HG02870 (cell line): ENCODE data around the gene PELI1.

ENCODE experiments used
- ATAC-seq: cut with Tn5 transposase; IDR thresholded peaks from one replicate; pipeline ENCODE4 v1.9.1; 2021; ENCODE audit warnings: mild to moderate bottlenecking, moderate library complexity; ENCODE audit not compliant: unreplicated experiment

PELI1 gene, protein sequence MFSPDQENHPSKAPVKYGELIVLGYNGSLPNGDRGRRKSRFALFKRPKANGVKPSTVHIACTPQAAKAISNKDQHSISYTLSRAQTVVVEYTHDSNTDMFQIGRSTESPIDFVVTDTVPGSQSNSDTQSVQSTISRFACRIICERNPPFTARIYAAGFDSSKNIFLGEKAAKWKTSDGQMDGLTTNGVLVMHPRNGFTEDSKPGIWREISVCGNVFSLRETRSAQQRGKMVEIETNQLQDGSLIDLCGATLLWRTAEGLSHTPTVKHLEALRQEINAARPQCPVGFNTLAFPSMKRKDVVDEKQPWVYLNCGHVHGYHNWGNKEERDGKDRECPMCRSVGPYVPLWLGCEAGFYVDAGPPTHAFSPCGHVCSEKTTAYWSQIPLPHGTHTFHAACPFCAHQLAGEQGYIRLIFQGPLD

DNA sequence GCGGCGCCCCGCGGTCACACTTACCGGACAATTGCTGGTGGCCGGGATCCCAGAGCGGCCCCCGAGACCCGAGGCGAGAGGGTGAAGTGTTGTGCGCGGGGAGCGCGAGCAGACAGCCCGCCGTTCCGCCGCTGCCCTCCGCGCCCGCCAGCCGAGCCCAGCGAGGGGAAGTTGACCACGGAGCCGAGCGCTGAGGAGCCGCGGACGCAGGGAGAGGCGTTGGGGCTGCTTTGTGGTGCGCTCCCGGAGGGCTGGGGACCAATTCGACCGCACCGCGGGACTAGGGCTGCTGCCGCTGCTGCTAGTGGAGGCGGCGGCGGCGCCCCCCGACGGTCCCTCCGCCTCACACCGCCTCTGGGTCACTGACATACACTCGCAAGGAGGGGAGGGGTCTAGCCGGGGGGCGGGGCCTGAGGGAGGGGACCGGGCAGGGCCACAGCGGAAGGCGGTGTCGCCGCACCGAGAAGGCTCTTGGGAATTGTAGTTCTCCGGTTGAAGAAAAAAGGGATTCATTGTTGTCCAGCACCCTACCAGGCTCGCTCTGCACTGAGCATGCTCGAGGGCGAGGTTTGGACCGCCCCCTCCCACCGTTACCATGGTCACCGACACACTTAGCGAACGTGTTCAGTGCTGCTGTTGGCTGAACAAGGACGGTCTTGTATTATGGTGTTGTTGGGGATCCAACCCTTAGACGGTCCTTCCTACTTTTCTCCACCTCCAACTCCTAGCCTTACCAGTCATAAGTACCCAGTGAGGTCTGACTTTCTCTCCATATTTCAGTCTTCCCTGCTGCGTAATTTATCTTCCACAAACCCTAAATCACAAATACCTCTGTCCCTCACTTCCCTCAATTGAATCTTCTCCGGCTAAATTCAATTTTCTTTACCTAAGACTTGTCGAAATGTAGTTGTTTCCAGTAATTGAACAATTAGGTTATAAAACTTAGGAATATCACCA lies at the start of gene PELI1:
TSS of gene PELI1 (minus strand) at position 364 of the 957 bp plus-strand sequence. CDS start 36,110 bp downstream, outside the sequence.
- peak; percentile 80 for ATAC-seq

DNA sequence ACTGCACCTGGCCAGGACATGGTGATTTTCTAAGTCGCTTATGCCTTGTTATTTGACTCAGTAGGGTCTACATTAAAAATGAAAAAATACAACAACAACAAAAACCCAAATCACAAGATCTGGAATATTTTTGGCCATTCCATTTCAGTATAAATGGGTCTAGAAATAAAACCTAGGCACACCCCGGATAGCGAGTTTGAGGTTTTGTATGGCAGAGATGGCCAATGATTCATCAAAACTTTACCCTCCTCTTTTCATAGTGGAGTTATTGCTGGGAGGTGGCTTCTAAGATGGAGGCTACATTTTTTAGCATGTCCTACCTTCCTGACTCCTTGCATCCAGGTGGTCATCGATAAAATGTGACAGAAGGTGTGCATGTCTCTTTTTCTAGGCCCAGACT lies 49.3 kb upstream of the PELI1 start:
- no peak for ATAC-seq

DNA sequence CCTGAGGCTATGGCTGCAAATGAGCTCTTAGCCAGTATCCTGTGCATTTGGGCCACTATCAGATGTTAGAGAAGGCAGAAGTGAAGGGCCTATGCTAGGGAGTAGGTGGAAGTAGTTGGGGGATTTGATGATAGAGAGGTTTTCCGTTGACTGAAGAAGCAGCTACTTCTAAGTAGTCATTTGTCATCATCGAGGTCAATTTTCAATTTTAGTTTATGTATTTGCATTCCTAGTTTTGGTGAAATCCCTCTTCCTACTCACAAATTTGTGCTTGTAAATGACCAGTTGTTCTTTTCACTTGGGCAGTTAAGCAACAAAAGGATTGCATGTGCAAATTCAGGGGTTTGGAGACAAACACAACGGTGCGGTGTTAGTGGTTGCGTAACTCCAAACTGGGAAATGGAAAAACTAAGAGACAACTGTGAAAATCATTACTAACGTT lies 48.5 kb upstream of the PELI1 start:
- ATAC-seq = peak; percentile 47

DNA sequence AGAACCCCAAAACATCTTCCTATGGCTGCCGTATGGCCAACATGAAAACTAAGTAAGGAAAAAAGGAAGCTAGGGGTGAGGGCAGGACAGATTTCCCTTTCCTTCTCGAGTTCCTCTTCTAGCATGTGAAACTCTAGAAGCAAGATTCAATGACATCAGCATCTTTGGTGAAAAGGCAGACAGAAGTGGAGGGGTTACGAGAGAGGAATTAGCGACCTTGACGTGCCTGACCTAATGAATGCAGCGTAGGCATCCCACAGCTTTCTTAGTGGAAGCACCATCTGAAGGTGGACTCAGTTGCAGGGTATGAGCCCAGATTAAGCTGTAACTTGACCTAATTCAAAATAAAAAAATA lies 47.9 kb upstream of the PELI1 start:
- peak; percentile 45 for ATAC-seq

DNA sequence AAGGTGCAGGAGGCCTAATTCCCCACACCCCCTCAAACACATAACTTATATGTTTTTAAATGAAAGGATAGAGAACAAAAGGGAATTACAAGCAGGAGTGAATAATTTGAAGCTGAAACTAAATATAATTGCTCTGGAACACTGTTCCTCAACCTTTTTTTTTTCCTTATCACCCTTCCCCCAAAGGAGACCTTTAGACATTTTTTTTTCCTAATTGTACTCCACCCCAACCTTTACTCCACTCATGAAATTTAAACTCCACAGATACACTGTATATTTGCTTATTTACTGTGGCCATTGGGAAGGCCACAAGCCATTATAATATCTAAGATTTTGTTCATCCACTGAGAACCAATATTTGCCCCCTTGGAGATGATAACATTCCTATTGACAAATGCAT lies 45.4 kb upstream of the PELI1 start:
- ATAC-seq = no peak

DNA sequence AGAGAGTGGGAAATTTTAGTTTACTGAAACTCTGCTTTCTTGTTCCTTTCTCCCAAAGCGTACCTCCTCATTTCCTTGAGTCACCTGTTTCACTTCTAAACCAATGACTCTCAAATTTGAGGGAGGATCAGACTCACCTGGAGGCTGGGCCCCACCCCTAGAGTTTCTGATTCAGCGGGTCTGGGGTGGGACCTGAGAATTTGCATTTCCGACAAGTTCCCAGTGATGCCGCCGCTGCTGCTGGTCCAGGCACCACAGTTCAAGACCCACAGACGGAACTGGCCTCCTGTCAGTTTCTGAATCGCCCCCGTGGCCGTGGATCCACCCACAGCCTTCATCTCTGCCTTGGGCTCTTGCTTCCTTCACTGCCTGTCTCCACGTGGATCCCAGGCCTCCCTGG lies 44.9 kb upstream of the PELI1 start:
- ATAC-seq = no peak

DNA sequence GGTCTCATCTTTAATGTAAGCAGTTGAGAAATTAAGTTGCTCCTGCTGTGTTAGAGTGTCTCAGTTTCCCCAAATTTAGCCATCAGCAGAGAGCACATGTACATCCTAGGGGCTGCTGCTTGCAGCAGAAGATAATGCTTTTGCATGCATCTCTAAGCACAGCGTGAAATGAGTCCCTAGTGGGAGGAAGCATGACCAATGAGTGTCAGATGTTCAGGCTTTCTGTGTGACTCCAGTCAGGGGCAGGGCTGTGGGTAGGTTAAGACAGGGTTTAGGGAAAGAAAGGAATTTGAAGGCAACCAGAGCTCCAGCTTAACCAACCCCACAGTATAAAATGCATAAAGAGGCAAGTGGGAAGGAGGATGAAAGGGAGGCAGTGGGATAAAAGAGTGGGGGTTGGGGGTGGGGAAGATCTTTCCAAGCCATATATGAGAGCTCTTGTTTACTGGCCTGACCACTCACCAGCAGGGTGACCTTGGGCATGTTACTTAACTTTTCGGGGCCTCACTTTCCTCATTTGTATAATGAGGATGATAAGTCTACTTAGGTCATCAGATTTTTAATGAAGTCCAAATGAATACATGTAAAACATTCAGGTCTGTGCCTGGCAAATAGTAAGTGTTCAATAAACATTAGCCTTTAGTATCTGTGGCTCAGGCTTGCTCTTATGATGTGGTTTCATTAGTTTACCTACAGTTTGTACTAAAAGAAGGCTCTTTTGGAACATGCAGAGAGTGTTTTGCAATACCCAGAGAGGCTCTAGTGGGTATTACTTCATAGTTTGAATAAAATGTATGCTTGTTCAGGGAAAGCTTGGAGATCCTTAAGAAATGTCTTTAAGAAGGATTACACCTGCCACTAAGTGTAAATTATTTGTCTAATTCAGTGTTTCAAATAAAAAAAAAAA lies 42.7 kb upstream of the PELI1 start:
- no peak for ATAC-seq

DNA sequence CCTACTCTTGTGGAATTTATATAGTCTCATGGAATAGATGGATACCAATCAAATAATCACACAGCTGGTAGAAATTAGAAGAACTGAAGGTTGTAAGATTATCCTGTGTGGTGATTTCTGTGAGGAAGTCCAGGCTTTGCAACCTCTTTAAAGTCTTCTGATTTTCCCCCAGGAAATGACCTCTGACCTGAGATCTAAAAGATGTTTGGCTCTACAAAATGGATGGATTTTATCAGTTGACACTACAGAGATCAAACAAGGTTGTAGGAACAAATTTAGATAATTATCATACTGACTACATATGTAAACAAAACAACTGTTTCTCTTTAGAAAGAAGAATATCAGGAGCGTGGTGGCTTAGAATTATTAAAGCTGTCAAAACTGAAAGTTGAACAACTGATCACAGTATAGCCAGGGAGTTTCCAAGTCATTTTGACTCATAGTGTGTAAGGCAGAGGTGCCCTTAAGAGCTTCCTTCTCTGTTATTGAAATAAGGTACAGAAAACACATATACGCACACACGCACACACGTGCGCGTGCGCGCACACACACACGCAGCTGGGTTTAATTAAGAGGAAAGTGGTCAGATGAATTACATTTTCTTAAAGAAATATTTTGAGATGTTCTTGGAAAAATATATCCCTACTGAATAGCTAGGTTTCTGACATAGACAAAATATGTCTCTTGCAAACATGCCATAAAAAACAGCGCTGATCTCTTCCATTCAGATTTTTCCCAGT lies 35.5 kb upstream of the PELI1 start:
- ATAC-seq = peak; percentile 96

DNA sequence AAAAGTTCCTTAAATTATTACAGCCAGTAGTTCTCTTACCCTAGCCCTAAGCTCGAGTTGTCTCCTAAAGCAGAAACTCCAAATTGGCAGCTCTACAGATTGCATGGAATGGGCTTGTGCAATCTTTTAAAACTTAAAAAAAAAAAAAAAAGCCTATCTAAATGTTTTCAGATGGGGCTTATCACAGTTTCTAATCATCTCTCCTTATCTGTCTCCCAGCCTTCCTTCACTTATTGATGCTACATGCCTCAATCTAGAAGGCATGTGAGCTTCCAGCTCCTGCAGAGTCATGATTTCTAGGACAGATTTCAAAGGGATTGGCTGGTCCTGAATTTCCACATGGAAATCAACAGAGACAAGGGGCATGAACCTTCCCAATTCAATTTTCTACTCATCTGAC lies 33.1 kb upstream of the PELI1 start:
- no peak for ATAC-seq

DNA sequence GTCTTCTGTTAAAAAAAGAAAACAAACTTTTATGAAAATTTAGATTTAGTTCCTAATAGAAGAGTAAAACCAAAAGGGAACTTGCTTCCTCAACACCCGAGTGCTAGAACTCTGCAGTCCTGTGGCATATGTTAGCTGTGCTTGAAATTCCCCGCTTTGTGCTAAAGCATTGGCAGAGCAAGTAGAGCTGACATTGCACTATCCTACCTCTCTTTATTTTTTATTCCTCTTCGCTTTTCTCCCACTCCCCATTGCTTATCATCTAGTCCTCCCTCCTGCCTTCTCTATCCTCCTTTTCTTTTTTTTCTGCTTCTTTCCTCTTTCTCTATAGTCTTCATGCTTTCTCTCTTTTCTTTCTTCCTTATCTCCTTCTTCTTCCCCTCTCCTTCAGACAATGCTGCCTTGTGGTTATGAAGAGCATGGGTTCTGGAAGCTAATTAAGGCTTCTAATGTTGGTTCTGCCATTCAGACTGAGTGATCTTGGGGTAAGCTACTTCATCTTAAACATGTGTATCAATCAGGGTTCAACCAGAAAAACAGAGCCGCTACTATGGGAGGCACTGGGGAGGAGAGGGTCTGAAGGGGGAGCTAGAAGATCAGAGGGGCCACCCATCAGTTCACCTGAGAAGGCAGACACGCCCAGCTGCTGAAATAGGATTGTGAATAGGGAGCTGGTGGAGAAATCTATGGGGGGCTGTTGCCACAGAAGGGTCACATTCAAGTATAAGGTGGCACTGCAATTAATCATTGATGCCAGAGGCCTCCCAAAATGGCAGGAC lies 31.4 kb upstream of the PELI1 start:
- ATAC-seq = no peak

DNA sequence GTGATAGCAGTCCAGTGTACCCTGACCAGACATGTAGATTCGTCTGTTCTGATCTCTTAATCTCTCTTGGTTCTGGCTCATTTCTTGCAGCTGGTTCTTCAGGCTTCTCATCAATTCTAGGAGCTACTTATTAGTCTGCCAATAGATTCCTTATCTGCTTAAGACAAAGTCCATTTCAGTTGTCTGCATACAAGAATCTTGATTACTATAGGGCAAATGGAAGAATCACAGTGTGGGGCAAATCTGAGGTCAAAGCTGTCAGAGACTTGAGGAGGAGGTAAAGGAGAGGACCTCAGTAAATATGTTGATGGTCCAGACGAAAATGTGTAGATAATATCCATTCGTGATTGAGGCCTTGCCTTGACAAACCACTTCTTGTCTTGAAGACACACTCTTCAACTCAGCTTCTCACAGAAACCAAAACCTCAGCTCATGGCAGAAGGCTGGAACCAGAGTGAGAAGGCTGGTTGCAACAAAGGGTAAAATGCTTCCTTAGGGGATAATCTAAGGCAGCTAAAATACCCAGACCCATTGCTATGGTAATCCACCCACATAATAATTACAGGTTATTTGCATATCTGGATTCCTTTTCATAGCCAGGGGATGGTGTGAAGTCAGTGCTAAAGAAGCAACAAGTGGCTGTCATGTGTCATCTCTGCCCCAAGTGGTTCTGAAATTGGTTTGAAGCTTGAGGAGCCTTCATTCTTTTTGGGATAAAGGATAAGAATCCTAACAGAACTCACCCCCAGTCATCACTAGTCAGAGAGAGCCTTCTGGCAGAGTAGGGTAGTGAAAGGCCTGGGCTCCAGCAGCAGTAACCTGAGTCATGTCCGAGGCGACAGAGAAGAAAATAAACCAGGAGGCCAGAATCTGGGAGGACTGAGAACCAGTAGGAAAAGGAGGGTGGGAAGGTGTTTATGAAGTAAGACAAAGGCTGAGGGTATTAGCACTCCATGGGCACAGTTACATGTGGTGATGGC lies 29.2 kb upstream of the PELI1 start:
- ATAC-seq = no peak

DNA sequence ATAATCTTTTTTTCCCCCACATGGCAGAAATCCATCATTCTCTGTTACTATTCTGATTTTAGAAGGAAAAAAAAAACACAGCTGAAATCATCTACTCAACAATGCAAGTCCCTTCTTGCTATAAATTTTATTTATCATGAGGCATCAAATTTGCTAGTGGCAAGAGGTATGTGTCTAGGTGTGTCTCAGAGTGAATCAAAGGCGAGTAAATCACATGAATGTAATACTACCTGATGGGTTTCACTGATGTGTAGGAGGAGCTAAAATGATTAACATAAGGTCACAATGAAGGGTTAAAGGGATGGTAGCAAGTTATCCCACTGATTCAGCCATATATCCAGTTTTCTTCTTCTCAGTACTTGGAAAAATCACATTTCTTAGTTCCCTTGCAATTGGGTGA lies 24.5 kb upstream of the PELI1 start:
- ATAC-seq = no peak

DNA sequence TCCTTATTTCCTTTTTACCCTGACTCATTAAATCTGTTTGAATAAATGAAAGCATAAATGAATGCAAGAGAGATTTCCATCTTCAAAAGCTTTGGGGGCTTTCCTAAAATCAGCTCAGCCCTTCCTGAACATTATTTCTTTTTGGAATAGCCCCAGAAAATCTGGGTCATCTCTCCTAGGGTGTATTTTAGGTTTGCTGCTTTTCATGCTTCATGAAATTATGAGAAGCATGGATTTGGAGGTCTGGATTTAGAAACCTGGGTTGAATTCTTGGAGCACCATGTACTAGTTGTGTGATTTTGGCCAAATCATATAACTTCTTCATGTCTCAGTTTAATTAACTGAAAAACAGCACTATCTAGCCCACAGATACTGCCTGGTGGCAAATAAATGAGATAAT lies 24.0 kb upstream of the PELI1 start:
- no peak for ATAC-seq

DNA sequence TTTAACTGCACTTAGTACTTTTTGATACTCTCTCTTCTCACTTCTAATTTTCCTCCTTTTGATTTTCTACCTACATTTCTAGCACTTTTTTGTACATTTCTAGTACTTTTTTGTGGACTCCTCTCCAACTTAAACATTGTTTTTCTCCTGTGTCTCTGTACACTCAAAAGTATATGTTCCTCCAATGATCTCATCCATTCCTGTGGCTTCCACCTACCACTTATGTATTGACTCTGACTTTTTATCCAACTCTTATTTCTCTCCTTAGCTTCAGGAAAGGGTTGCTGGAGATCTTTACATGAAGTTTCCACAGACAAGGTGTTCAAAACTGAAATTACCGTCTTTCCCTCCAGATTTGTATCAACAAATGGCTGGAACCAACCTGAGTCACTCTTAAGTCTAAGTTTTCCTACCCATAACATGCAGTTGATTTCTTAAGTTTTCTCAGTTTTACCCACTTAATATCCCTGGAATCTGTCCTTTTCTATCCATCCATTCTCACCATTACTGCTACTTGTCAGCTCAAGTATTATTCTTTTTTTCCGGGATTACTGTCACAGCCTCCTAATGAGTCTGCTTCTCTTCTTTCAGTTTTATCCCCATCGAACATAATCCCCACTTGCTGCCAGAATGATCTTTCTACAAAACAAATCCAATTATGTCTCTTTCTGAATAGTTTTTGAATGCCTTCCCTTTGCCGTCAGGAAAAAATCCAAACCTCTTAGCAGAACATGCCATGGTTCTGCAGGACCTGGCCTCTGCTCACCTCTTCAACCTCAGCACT lies 22.6 kb upstream of the PELI1 start:
- no peak for ATAC-seq

DNA sequence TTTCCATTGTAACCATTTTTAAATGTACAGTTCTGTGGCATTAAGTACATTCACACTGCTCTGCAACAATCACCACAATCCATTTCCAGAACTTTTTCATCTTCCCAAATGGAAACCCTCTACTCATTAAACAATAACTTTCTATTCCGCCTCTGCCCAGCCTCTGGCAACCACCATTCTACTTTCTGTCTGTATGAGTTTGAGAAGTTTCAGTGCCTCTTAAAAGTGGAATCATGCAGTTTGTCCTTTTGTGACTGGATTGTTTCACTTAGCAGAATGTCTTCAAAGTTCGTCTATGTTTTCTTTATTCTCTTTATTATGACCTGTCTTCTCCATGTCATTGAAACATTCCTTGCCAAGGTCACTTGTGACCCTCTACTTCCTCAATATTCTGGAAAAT lies 22.0 kb upstream of the PELI1 start:
- ATAC-seq = no peak

DNA sequence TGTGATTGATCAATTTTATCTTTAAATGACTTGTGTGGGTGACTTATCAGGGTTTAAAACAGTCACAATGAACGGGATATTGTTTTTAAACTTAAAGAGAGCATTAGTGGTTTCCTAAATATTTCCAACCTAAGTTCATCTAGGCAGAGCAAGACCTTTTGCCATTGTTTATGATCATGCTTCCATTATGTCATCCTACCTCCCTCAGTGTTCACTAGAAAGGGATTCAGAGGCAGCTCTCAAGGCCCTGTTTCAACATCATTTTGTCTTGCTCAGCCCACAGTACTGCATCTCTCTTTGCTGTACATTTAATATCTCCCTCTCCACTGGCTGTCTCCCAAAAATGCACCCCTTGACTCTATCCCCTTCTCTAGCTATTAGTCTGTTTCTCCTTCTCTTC lies 21.5 kb upstream of the PELI1 start:
- ATAC-seq = no peak

DNA sequence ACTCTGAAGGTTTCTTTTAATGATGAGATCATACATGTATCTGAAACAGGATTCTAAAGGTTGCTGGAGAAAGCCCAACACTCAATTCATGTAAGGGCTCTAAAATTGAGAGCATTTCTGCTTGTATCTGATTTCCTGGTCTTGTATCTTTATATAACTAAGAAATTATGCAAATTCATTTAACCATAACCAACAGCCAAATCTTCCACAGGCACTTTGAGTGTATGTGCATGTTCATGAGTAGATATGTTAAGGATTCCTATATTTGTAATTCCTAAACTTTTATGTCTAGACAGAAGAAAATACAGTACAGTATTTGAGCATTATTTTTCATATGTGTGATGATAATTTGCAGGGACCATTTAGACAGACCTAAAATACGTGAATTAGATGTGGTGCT lies 20.4 kb upstream of the PELI1 start:
- ATAC-seq = no peak
